Endothelial cell of umbilical vein (primary cell): ENCODE measurements around the gene NSDHL. TPM values are rescaled to one million over a fixed set of nuclear protein-coding genes. Genes with fewer than 3 reads are reported as not detected.

Experiments used
- BruUV-seq: library from RNA; stranded (reverse); fragments of 400-500 nt; replicated peaks from 2 replicates; lab custom pipeline; 2021; lab: Mats Ljungman, UMichigan
- CTCF ChIA-PET: fragments of 300-600, 350-600 bp; sonication (Branson Sonifier 250); formaldehyde crosslinking; loops from one replicate; lab custom pipeline; 2021; ENCODE audit warnings: antibody characterized with exemption, inconsistent platforms; lab: Charles Lee
- POLR2A ChIA-PET: fragments of 300-600, 350-600 bp; sonication (Branson Sonifier 250); formaldehyde crosslinking; loops from one replicate; lab custom pipeline; 2021; ENCODE audit warnings: antibody characterized with exemption, inconsistent platforms; lab: Charles Lee
- DNase-seq: peaks from one replicate; pipeline ENCODE4 v3.0.0-alpha.2; 2011; ENCODE audit warnings: low read depth, low spot score
- FAIRE-seq: peaks from 2 replicates; lab custom pipeline; 2011; peaks lifted over from hg19 to GRCh38; lab: Jason Lieb, UNC
- H2AFZ ChIP-seq: 2 replicates; pipeline ENCODE4 v1.6.0; 2012; ENCODE audit warnings: low read depth, low read length, control low read depth, inconsistent platforms
- H3K27ac ChIP-seq: 2 replicates; pipeline ENCODE4 v1.5.1; 2011; ENCODE audit warnings: low read depth, mild to moderate bottlenecking, control low read depth, low read length, moderate library complexity; ENCODE audit not compliant: insufficient read depth
- H3K27me3 ChIP-seq, 2 experiments: 2 replicates each; pipeline versions ENCODE4 v1.6.0 to v1.6.1; 2011; ENCODE audit warnings: low read length in 2 of 2, mixed read lengths in 1 of 2; ENCODE audit not compliant: control insufficient read depth in 2 of 2, insufficient read depth in 2 of 2
- H3K36me3 ChIP-seq, 2 experiments: 2 replicates in 1 of 2; 3 replicates in 1 of 2; pipeline ENCODE4 v1.5.1; 2011; ENCODE audit warnings: low read length in 2 of 2, mild to moderate bottlenecking in 1 of 2, moderate library complexity in 1 of 2; ENCODE audit not compliant: control insufficient read depth in 2 of 2, insufficient read depth in 2 of 2; ENCODE audit errors: extremely low read depth in 1 of 2
- H3K4me1 ChIP-seq: 3 replicates; pipeline ENCODE4 v1.5.1; 2011; ENCODE audit warnings: mild to moderate bottlenecking, low read length; ENCODE audit not compliant: control insufficient read depth, insufficient read depth; ENCODE audit errors: extremely low read depth
- H3K4me2 ChIP-seq: 2 replicates; pipeline ENCODE4 v1.6.1; 2011; ENCODE audit warnings: low read length, control low read depth, mixed read lengths; ENCODE audit not compliant: insufficient read depth
- H3K4me3 ChIP-seq, 3 experiments: fragments of 200-600 bp in 1 of 3; sonication (generic), shearing (Covaris generic) in 1 of 3; replicated peaks in 1 of 3; 2 replicates each; pipeline ENCODE4 v1.5.1; 2011 to 2016; ENCODE audit warnings: control low read depth in 3 of 3, low read length in 3 of 3, mild to moderate bottlenecking in 2 of 3, inconsistent platforms in 1 of 3, low read depth in 1 of 3, moderate library complexity in 1 of 3; ENCODE audit not compliant: insufficient read depth in 1 of 3
- H3K79me2 ChIP-seq: 2 replicates; pipeline ENCODE4 v1.6.0; 2012; ENCODE audit warnings: low read length, inconsistent platforms; ENCODE audit not compliant: control insufficient read depth, insufficient read depth
- H3K9ac ChIP-seq: replicated peaks from 2 replicates; pipeline ENCODE3; 2011; ENCODE audit warnings: low read length, control low read depth; ENCODE audit not compliant: insufficient read depth; ENCODE audit errors: extremely low read depth
- H3K9me1 ChIP-seq: replicated peaks from 3 replicates; pipeline ENCODE4 v1.6.0; 2011; ENCODE audit warnings: mild to moderate bottlenecking, low read length; ENCODE audit not compliant: control insufficient read depth, insufficient read depth; ENCODE audit errors: extremely low read depth
- H3K9me3 ChIP-seq: replicated peaks from 2 replicates; pipeline ENCODE4 v1.5.1; 2012; ENCODE audit warnings: low read length, inconsistent platforms; ENCODE audit not compliant: control insufficient read depth, insufficient read depth
- H4K20me1 ChIP-seq: replicated peaks from 2 replicates; pipeline ENCODE3; 2011; ENCODE audit warnings: mild to moderate bottlenecking, low read length; ENCODE audit not compliant: control insufficient read depth, insufficient read depth; ENCODE audit errors: extremely low read depth
- EZH2 ChIP-seq: IDR thresholded peaks from 2 replicates; pipeline ENCODE4 v1.6.1; 2012; ENCODE audit warnings: borderline replicate concordance, low read depth, mild to moderate bottlenecking, moderate library complexity, low read length, inconsistent platforms; ENCODE audit not compliant: severe bottlenecking
- FOS ChIP-seq: IDR thresholded peaks from 2 replicates; pipeline ENCODE4 v1.6.1; 2011; ENCODE audit warnings: mild to moderate bottlenecking, low read length, moderate library complexity, borderline replicate concordance; ENCODE audit not compliant: insufficient read depth
- GATA2 ChIP-seq: IDR thresholded peaks from 2 replicates; pipeline ENCODE4 v1.7.0; 2011; ENCODE audit warnings: low read depth, mild to moderate bottlenecking, moderate library complexity, mixed read lengths, low read length; ENCODE audit not compliant: insufficient read length, insufficient read depth
- JUN ChIP-seq: IDR thresholded peaks from 2 replicates; pipeline ENCODE4 v1.6.1; 2011; ENCODE audit warnings: borderline replicate concordance, low read depth; ENCODE audit not compliant: insufficient read length, insufficient read depth
- MYC ChIP-seq: IDR thresholded peaks from one replicate; pipeline ENCODE4 v1.6.1; 2011; ENCODE audit warnings: mild to moderate bottlenecking, low read depth, low read length
- POLR2A ChIP-seq: IDR thresholded peaks from 2 replicates; pipeline ENCODE4 v1.6.1; 2012; ENCODE audit warnings: low read depth, mild to moderate bottlenecking, control low read depth, low read length
- POLR2AphosphoS5 ChIP-seq: IDR thresholded peaks from 2 replicates; pipeline ENCODE4 v1.6.1; 2012; ENCODE audit warnings: low read depth, mild to moderate bottlenecking, control low read depth, low read length, moderate library complexity; ENCODE audit not compliant: insufficient read depth
- dilution Hi-C: fragments of 300-500 bp; cut with MboI; formaldehyde crosslinking; loops from one replicate; pipeline ENCODE4 v1.15.0; 2019; ENCODE audit warnings: low sequenced_read_pairs; ENCODE audit not compliant: extremely low pct_ligation_motif_present
- intact Hi-C: fragments of 100-400 bp; cut with micrococcal nuclease; formaldehyde crosslinking; loops from one replicate; pipeline ENCODE4 v1.10.0; 2022
- polyA plus RNA-seq, 4 experiments: library from polyadenylated mRNA; depleted of rRNA in 3 of 4; stranded (reverse) in 3 of 4; unstranded in 1 of 4; fragments of >200 nt; gene quantifications; 2 replicates each; pipeline versions ENCODE4 v1.2.1 to v1.2.3, GENCODE V29; 2011 to 2012; ENCODE audit warnings: missing spikeins in 1 of 4
- total RNA-seq: library from RNA; stranded (reverse); gene quantifications from 2 replicates; pipeline ENCODE4 v1.2.3, GENCODE V29; 2021
- TF ChIP-seq, protein P1 (sequence below), 2 donors: IDR thresholded peaks; 1 replicate in 1 of 2; 2 replicates in 1 of 2; pipeline ENCODE4 v1.5.1; 2011; ENCODE audit warnings: low read length in 2 of 2, mild to moderate bottlenecking in 2 of 2, moderate library complexity in 2 of 2, control low read depth in 1 of 2, inconsistent platforms in 1 of 2, low read depth in 1 of 2; ENCODE audit not compliant: insufficient read depth in 1 of 2; ENCODE audit errors: extremely low read depth in 1 of 2
- TF ChIP-seq, protein P2 (sequence below): IDR thresholded peaks from 2 replicates; pipeline ENCODE4 v1.6.1; 2011; ENCODE audit not compliant: insufficient read depth, insufficient read length

NSDHL gene
- total and polyA plus RNA-seq, 2 donors (not counting 3 experiments of a cell fraction or from before 2014, with no cell fraction given) = 40.0 to 43.7 TPM

DNA sequence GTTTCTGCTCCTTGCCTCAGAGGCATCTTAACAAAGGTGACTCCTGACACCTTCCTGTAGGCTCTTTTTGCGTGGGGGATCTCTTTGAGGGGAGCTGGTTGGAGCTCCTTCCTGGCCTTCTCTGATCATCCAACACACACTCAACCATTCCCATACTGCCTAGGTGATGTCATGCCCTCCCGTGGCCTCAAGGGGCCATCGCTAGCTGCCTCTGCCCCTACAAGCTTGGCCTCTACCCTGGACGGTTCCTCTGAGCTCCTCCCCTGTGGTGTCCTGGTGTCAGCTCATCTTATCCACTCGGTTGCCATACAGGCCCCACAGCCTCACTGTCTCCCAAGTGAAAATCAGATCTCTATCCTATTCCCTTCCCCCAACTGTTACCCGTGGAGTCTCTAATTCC is 53.3 kb downstream of the NSDHL start:
- Histone ChIP-seq H3K79me2 (no peaks in the 10 kb centered on the region), H3K9me3 (no peaks in the 10 kb centered on the region), H3K4me2 (no peak overlapping the region), H3K4me1 (no peaks in the 10 kb centered on the region), H3K27ac (no peak overlapping the region), H3K4me3 (no peak overlapping the region), H3K9me1 (no peaks in the 10 kb centered on the region), H3K9ac (no peak overlapping the region), H3K36me3 (no peaks in the 10 kb centered on the region), H2AFZ (no peak overlapping the region), H4K20me1 (no peaks in the 10 kb centered on the region), H3K27me3 (peaks cover 0 to 1% of the 10 kb centered on the region in 2 experiments)
- DNase-seq = no peak
- CTCF ChIA-PET = no interaction called here
- POLR2A ChIA-PET = no interaction called here
- intact Hi-C loops (no loop called here), dilution Hi-C loops (no loop called here)
- no peak for FAIRE-seq
- BruUV-seq = no TSS peak
- TF ChIP-seq POLR2AphosphoS5 = no peak
- no peak for TF ChIP-seq FOS
- TF ChIP-seq, protein P1, sequence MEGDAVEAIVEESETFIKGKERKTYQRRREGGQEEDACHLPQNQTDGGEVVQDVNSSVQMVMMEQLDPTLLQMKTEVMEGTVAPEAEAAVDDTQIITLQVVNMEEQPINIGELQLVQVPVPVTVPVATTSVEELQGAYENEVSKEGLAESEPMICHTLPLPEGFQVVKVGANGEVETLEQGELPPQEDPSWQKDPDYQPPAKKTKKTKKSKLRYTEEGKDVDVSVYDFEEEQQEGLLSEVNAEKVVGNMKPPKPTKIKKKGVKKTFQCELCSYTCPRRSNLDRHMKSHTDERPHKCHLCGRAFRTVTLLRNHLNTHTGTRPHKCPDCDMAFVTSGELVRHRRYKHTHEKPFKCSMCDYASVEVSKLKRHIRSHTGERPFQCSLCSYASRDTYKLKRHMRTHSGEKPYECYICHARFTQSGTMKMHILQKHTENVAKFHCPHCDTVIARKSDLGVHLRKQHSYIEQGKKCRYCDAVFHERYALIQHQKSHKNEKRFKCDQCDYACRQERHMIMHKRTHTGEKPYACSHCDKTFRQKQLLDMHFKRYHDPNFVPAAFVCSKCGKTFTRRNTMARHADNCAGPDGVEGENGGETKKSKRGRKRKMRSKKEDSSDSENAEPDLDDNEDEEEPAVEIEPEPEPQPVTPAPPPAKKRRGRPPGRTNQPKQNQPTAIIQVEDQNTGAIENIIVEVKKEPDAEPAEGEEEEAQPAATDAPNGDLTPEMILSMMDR (IDR thresholded peaks at IDR 0.05; ENCODE audit: extremely low read depth in 1 of 2, insufficient read depth in 1 of 2, low read depth in 1 of 2, low read length in 2 of 2) = no peak
- TF ChIP-seq JUN = no peak
- no peak for TF ChIP-seq EZH2
- TF ChIP-seq POLR2A = no peak
- TF ChIP-seq MYC = no peak
- TF ChIP-seq GATA2 = no peak
- TF ChIP-seq, protein P2, sequence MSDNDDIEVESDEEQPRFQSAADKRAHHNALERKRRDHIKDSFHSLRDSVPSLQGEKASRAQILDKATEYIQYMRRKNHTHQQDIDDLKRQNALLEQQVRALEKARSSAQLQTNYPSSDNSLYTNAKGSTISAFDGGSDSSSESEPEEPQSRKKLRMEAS = no peak
